Astrocyte (in vitro differentiated cells and primary cell): ENCODE data around the gene PPP1R12A.

ENCODE experiments used
- CTCF ChIP-seq: IDR thresholded peaks from 2 replicates; pipeline ENCODE4 v1.5.1; 2011; ENCODE audit warnings: low read depth, mild to moderate bottlenecking, inconsistent platforms, low read length, moderate library complexity; ENCODE audit not compliant: insufficient read depth
- EZH2 ChIP-seq: IDR thresholded peaks from 2 replicates; pipeline ENCODE4 v1.6.1; 2012; ENCODE audit warnings: mild to moderate bottlenecking, low read length, inconsistent platforms; ENCODE audit not compliant: insufficient read depth

GRCh38 chr12:79826267-79827128, 108.4 kb downstream of the PPP1R12A start:
- TF ChIP-seq CTCF (no peak), EZH2 (no peak)
